Measurements from ENCODE around the gene GABRB3. TPM values are rescaled to one million over a fixed set of nuclear protein-coding genes. Genes with fewer than 3 reads are reported as not detected.

The GABRB3 gene
- total and polyA plus RNA-seq, 2 of the 8 experiments (the other 6 are each of a cell fraction or from before 2014, with no cell fraction given), result 98.8 to 163 TPM

DNA sequence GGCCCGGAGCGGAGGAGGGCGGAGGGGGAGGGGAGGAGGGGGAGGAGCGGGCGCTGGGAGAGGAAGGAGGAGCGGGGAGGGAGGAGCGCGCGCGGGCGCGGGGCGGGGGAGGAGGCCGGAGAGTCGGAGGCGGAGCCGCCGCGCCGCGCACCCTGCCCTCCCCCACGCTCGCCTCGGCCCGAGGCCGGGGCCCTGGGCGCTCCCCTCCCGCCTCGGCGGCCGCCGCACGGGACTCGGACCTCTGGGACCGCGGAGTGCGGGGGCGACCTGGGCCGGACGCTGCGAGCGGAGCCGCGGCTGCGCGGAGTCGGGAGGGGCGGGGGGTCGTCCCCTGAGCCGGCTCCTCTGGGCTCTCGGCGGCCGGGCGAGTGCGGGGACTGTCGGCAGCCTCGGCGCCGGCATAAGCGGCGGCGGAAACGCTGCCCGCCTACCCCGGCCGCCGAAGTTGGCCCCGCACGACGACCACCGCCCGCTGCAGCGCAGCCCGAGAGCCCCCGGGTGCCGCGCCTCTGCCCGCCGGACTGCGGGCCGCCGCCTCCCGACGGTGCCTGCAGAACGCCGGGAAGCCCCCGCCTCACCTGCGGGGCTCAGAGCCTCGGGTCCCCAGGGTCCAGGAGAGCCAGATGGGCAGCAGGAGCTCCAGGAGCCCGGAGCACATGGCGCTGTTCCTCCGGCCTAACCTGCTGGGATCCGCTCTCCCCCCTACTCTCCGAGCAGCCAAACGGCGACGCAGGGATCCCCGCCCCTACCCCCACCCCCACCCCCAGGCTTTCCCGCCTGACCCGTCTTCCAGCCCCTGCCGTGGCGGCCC lies 406 bp upstream of the GABRB3 start (continued):
- TF ChIP-seq CTCF (IDR thresholded peaks at IDR 0.05; ENCODE audit: control extremely low read depth in 1 of 3, insufficient read depth in 1 of 3, low read depth in 1 of 3, low read length in 3 of 3), result no peak

Measured in H1 (cell line).